ENCODE measurements around the gene LIPI. TPM values are rescaled to one million over a fixed set of nuclear protein-coding genes. Genes with fewer than 3 reads are reported as not detected.

The LIPI gene
- total RNA-seq, 4 donors from 2014 or later: not detected

- no peak for DNase-seq
- 44 to 45% methylated on average over 3 of the region's 3 CpGs for WGBS, 2 donors
- no peak for TF ChIP-seq CTCF (IDR thresholded peaks at IDR 0.05)
- TF ChIP-seq POLR2A (IDR thresholded peaks at IDR 0.05): no peak
- Histone ChIP-seq H3K4me1 (no peaks in the 10 kb centered on the region), H3K4me3 (no peak overlapping the region), H3K27ac (no peak overlapping the region), H3K9me3 (no peaks in the 10 kb centered on the region), H3K36me3 (no peaks in the 10 kb centered on the region), H3K27me3 (no peaks in the 10 kb centered on the region)
- intact Hi-C loops (cut with DNase I): no loop called here
Observed at GRCh38 chr21:14236180-14236579, 25.4 kb upstream of the LIPI start.

GRCh38 chr21:14235101-14235500, 24.3 kb upstream of the LIPI start:
- no peak overlapping the region for H3K4me3 ChIP-seq
- no peaks in the 10 kb centered on the region for H3K36me3 ChIP-seq
- no peak overlapping the region for H3K27ac ChIP-seq
- no peaks in the 10 kb centered on the region for H3K4me1 ChIP-seq
- H3K27me3 ChIP-seq: no peaks in the 10 kb centered on the region
- 65 to 85% methylated on average over 5 of the region's 5 CpGs for WGBS, 2 donors
- intact Hi-C loops (cut with DNase I): no loop called here
- H3K9me3 ChIP-seq: peaks cover 0 to 5% (median 3%) of the 10 kb centered on the region in 3 donors
- DNase-seq: no peak
- TF ChIP-seq POLR2A (IDR thresholded peaks at IDR 0.05) (no peak), CTCF (IDR thresholded peaks at IDR 0.05) (no peak)

GRCh38 chr21:14229399-14229798, 18.6 kb upstream of the LIPI start:
- WGBS, 2 donors: 60 to 80% methylated on average over 1 of the region's 1 CpG
- H3K27me3 ChIP-seq: no peaks in the 10 kb centered on the region
- no peak for DNase-seq
- peaks cover 0 to 18% (median 9%) of the 10 kb centered on the region in 3 donors for H3K9me3 ChIP-seq
- no peak overlapping the region for H3K4me3 ChIP-seq
- no peak overlapping the region for H3K27ac ChIP-seq
- TF ChIP-seq POLR2A (IDR thresholded peaks at IDR 0.05) (no peak), CTCF (IDR thresholded peaks at IDR 0.05) (no peak)
- no peaks in the 10 kb centered on the region for H3K36me3 ChIP-seq
- intact Hi-C loops (cut with DNase I): no loop called here
- no peaks in the 10 kb centered on the region for H3K4me1 ChIP-seq

- Histone ChIP-seq H3K27me3 (no peaks in the 10 kb centered on the region), H3K36me3 (no peaks in the 10 kb centered on the region), H3K4me1 (no peaks in the 10 kb centered on the region), H3K9me3 (no peaks in the 10 kb centered on the region), H3K4me3 (no peak overlapping the region), H3K27ac (no peak overlapping the region)
- intact Hi-C loops (cut with DNase I): no loop called here
- TF ChIP-seq CTCF (IDR thresholded peaks at IDR 0.05) (no peak), POLR2A (IDR thresholded peaks at IDR 0.05) (no peak)
- no peak for DNase-seq
- WGBS, 2 donors: 87 to 94% methylated on average over 1 of the region's 1 CpG
Observed at GRCh38 chr21:14223365-14223764, 12.6 kb upstream of the LIPI start.

- DNase-seq: peak; percentile 2
- Histone ChIP-seq H3K27ac (peak within 1 kb of the TSS in 3 of 4 donors; percentile 1 to 51 (median 34)), H3K36me3 (no peaks in the 10 kb centered on the region), H3K4me3 (peak within 1 kb of the TSS; percentile 50 to 84 (median 60)), H3K9me3 (no peaks in the 10 kb centered on the region), H3K4me1 (peaks cover 4 to 17% (median 4%) of the 10 kb centered on the region in 3 donors), H3K27me3 (peaks cover 0 to 21% (median 0%) of the 10 kb centered on the region in 4 donors)
- intact Hi-C loops (cut with DNase I): no loop called here
- TF ChIP-seq POLR2A (IDR thresholded peaks at IDR 0.05) (peak in 1 of 4 donors; percentile 14), CTCF (IDR thresholded peaks at IDR 0.05) (no peak)
- WGBS, 2 donors: 1 to 9% methylated on average over 16 to 23 of the region's 55 CpGs
Observed at GRCh38 chr21:14215971-14216641, 5.4 kb upstream of the LIPI start, which contains the start of gene RBM11. TSS of gene RBM11 (plus strand) at chr21:14216157. CDS start at chr21:14216187, 30 bp downstream.
